Measurements from ENCODE around the gene MRPS27.

MRPS27 gene

GRCh38 chr5:72252574-72253155 is 67.4 kb downstream of the MRPS27 start:
- H3K4me3 ChIP-seq (ENCODE audit: low read length), result no peak overlapping the region
- no peak overlapping the region for H3K9ac ChIP-seq (ENCODE audit: low read depth, low read length)
- no peak overlapping the region for H3K27ac ChIP-seq (ENCODE audit: low read length)
- H3K9me3 ChIP-seq (ENCODE audit: insufficient read depth, low read depth, low read length), result no peaks in the 10 kb centered on the region
- no peaks in the 10 kb centered on the region for H3K27me3 ChIP-seq (ENCODE audit: insufficient read depth, low read length)
- H3K36me3 ChIP-seq (ENCODE audit: insufficient read depth, low read depth, low read length), result peaks cover 16% of the 10 kb centered on the region
- peaks cover 11% of the 10 kb centered on the region; the same call in 1 of the 2 replicates for H3K4me1 ChIP-seq (ENCODE audit: insufficient read depth, low read length)

- H3K4me1 ChIP-seq (ENCODE audit: insufficient read depth, low read length), result peaks cover 11% of the 10 kb centered on the region; the same call in 1 of the 2 replicates
Observed at GRCh38 chr5:72252008-72252407, 68.0 kb downstream of the MRPS27 start.

GRCh38 chr5:72251386-72251785 is 68.7 kb downstream of the MRPS27 start:
- Histone ChIP-seq H3K36me3 (ENCODE audit: insufficient read depth, low read depth, low read length) (peaks cover 9% of the 10 kb centered on the region), H3K4me1 (ENCODE audit: insufficient read depth, low read length) (peaks cover 14% of the 10 kb centered on the region; the same call in 1 of the 2 replicates), H3K4me3 (ENCODE audit: low read length) (no peak overlapping the region), H3K9me3 (ENCODE audit: insufficient read depth, low read depth, low read length) (no peaks in the 10 kb centered on the region), H3K9ac (ENCODE audit: low read depth, low read length) (no peak overlapping the region), H3K27ac (ENCODE audit: low read length) (no peak overlapping the region), H3K27me3 (ENCODE audit: insufficient read depth, low read length) (no peaks in the 10 kb centered on the region)

More at GRCh38 chr5:72252008-72252407, 68.0 kb downstream of the MRPS27 start:
- Histone ChIP-seq H3K27me3 (ENCODE audit: insufficient read depth, low read length) (no peaks in the 10 kb centered on the region), H3K4me3 (ENCODE audit: low read length) (no peak overlapping the region), H3K27ac (ENCODE audit: low read length) (no peak overlapping the region), H3K36me3 (ENCODE audit: insufficient read depth, low read depth, low read length) (peaks cover 10% of the 10 kb centered on the region), H3K9me3 (ENCODE audit: insufficient read depth, low read depth, low read length) (no peaks in the 10 kb centered on the region), H3K9ac (ENCODE audit: low read depth, low read length) (no peak overlapping the region)

GRCh38 chr5:72248410-72248981 is 71.5 kb downstream of the MRPS27 start:
- no peak overlapping the region for H3K27ac ChIP-seq (ENCODE audit: low read length)
- no peak overlapping the region for H3K4me3 ChIP-seq (ENCODE audit: low read length)
- H3K36me3 ChIP-seq (ENCODE audit: insufficient read depth, low read depth, low read length), result peaks cover 9% of the 10 kb centered on the region
- no peaks in the 10 kb centered on the region for H3K9me3 ChIP-seq (ENCODE audit: insufficient read depth, low read depth, low read length)
- peaks cover 23% of the 10 kb centered on the region; the same call in 1 of the 2 replicates for H3K4me1 ChIP-seq (ENCODE audit: insufficient read depth, low read length)
- H3K9ac ChIP-seq (ENCODE audit: low read depth, low read length), result no peak overlapping the region; the same call in 1 of the 2 replicates
- no peaks in the 10 kb centered on the region for H3K27me3 ChIP-seq (ENCODE audit: insufficient read depth, low read length)

GRCh38 chr5:72246954-72247442 is 73.0 kb downstream of the MRPS27 start:
- peaks cover 37% of the 10 kb centered on the region for H3K4me1 ChIP-seq (ENCODE audit: insufficient read depth, low read length)
- 0 out of 2 replicates have a peak overlapping the region, but pooled peaks have one; percentile 14 for H3K9ac ChIP-seq (ENCODE audit: low read depth, low read length)
- no peaks in the 10 kb centered on the region for H3K36me3 ChIP-seq (ENCODE audit: insufficient read depth, low read depth, low read length)
- no peaks in the 10 kb centered on the region for H3K9me3 ChIP-seq (ENCODE audit: insufficient read depth, low read depth, low read length)
- no peaks in the 10 kb centered on the region for H3K27me3 ChIP-seq (ENCODE audit: insufficient read depth, low read length)
- no peak overlapping the region for H3K27ac ChIP-seq (ENCODE audit: low read length)
- no peak overlapping the region for H3K4me3 ChIP-seq (ENCODE audit: low read length)

GRCh38 chr5:72245951-72246532 is 74.0 kb downstream of the MRPS27 start:
- peaks cover 46% of the 10 kb centered on the region for H3K4me1 ChIP-seq (ENCODE audit: insufficient read depth, low read length)
- no peaks in the 10 kb centered on the region for H3K27me3 ChIP-seq (ENCODE audit: insufficient read depth, low read length)
- no peak overlapping the region for H3K4me3 ChIP-seq (ENCODE audit: low read length)
- no peak overlapping the region for H3K27ac ChIP-seq (ENCODE audit: low read length)
- H3K9ac ChIP-seq (ENCODE audit: low read depth, low read length), result 0 out of 2 replicates have a peak overlapping the region, but pooled peaks have one; percentile 14
- H3K36me3 ChIP-seq (ENCODE audit: insufficient read depth, low read depth, low read length), result no peaks in the 10 kb centered on the region
- no peaks in the 10 kb centered on the region for H3K9me3 ChIP-seq (ENCODE audit: insufficient read depth, low read depth, low read length)

GRCh38 chr5:72245546-72245945 is 74.5 kb downstream of the MRPS27 start:
- Histone ChIP-seq H3K36me3 (ENCODE audit: insufficient read depth, low read depth, low read length) (no peaks in the 10 kb centered on the region), H3K9me3 (ENCODE audit: insufficient read depth, low read depth, low read length) (no peaks in the 10 kb centered on the region), H3K4me1 (ENCODE audit: insufficient read depth, low read length) (peaks cover 46% of the 10 kb centered on the region), H3K9ac (ENCODE audit: low read depth, low read length) (no peak overlapping the region), H3K4me3 (ENCODE audit: low read length) (no peak overlapping the region), H3K27ac (ENCODE audit: low read length) (no peak overlapping the region), H3K27me3 (ENCODE audit: insufficient read depth, low read length) (no peaks in the 10 kb centered on the region)

- Histone ChIP-seq H3K4me1 (ENCODE audit: insufficient read depth, low read length) (peaks cover 48% of the 10 kb centered on the region), H3K27ac (ENCODE audit: low read length) (no peak overlapping the region), H3K4me3 (ENCODE audit: low read length) (no peak overlapping the region), H3K36me3 (ENCODE audit: insufficient read depth, low read depth, low read length) (no peaks in the 10 kb centered on the region), H3K27me3 (ENCODE audit: insufficient read depth, low read length) (no peaks in the 10 kb centered on the region), H3K9me3 (ENCODE audit: insufficient read depth, low read depth, low read length) (no peaks in the 10 kb centered on the region), H3K9ac (ENCODE audit: low read depth, low read length) (no peak overlapping the region)
Observed at GRCh38 chr5:72244862-72245371, 75.1 kb downstream of the MRPS27 start.

GRCh38 chr5:72243706-72244105 is 76.3 kb downstream of the MRPS27 start:
- no peaks in the 10 kb centered on the region for H3K9me3 ChIP-seq (ENCODE audit: insufficient read depth, low read depth, low read length)
- no peak overlapping the region for H3K9ac ChIP-seq (ENCODE audit: low read depth, low read length)
- H3K4me3 ChIP-seq (ENCODE audit: low read length), result no peak overlapping the region
- H3K27me3 ChIP-seq (ENCODE audit: insufficient read depth, low read length), result no peaks in the 10 kb centered on the region
- H3K36me3 ChIP-seq (ENCODE audit: insufficient read depth, low read depth, low read length), result no peaks in the 10 kb centered on the region
- peaks cover 55% of the 10 kb centered on the region for H3K4me1 ChIP-seq (ENCODE audit: insufficient read depth, low read length)
- H3K27ac ChIP-seq (ENCODE audit: low read length), result no peak overlapping the region

- peaks cover under 1% of the 10 kb centered on the region; the same call in 1 of the 2 replicates for H3K36me3 ChIP-seq (ENCODE audit: insufficient read depth, low read depth, low read length)
- H3K27ac ChIP-seq (ENCODE audit: low read length), result no peak overlapping the region
- H3K9ac ChIP-seq (ENCODE audit: low read depth, low read length), result no peak overlapping the region; the same call in 1 of the 2 replicates
- H3K4me1 ChIP-seq (ENCODE audit: insufficient read depth, low read length), result peaks cover 55% of the 10 kb centered on the region
- no peak overlapping the region for H3K4me3 ChIP-seq (ENCODE audit: low read length)
- H3K27me3 ChIP-seq (ENCODE audit: insufficient read depth, low read length), result no peaks in the 10 kb centered on the region
- no peaks in the 10 kb centered on the region for H3K9me3 ChIP-seq (ENCODE audit: insufficient read depth, low read depth, low read length)
Observed at GRCh38 chr5:72242796-72243475, 77.1 kb downstream of the MRPS27 start.

GRCh38 chr5:72241346-72242003 is 78.6 kb downstream of the MRPS27 start:
- no peak overlapping the region; the same call in 1 of the 2 replicates for H3K9ac ChIP-seq (ENCODE audit: low read depth, low read length)
- no peak overlapping the region for H3K4me3 ChIP-seq (ENCODE audit: low read length)
- H3K36me3 ChIP-seq (ENCODE audit: insufficient read depth, low read depth, low read length), result peaks cover 15% of the 10 kb centered on the region
- no peaks in the 10 kb centered on the region for H3K27me3 ChIP-seq (ENCODE audit: insufficient read depth, low read length)
- peaks cover 62% of the 10 kb centered on the region for H3K4me1 ChIP-seq (ENCODE audit: insufficient read depth, low read length)
- peak overlapping the region; percentile 18 for H3K27ac ChIP-seq (ENCODE audit: low read length)
- H3K9me3 ChIP-seq (ENCODE audit: insufficient read depth, low read depth, low read length), result no peaks in the 10 kb centered on the region

Data from iPS-20b (cell line).